ENCODE results near the gene SLC35F3. TPM values are rescaled to one million over a fixed set of nuclear protein-coding genes. Genes with fewer than 3 reads are reported as not detected.
"Not testable (repeated sequence)": the region's sequence is repeated elsewhere in the genome, so short reads cannot be mapped to it uniquely, and the experiment has no call there.

Gene SLC35F3
- total RNA-seq, 2 experiments from 2014 or later, result 7.5 to 8.1 TPM

- peaks cover 1% of the 10 kb centered on the region for H3K4me1 Mint-ChIP-seq
- no peak overlapping the region for H3K27ac Mint-ChIP-seq
- no peak overlapping the region for H3K4me3 Mint-ChIP-seq
- DNase-seq, result no peak
- no peaks in the 10 kb centered on the region for H3K9me3 Mint-ChIP-seq
- H3K36me3 Mint-ChIP-seq, result no peaks in the 10 kb centered on the region
- peaks cover 5% of the 10 kb centered on the region for H3K27me3 Mint-ChIP-seq
These were observed 204.4 kb downstream of the SLC35F3 start for GRCh38 chr1:234108921-234109320.

DNA sequence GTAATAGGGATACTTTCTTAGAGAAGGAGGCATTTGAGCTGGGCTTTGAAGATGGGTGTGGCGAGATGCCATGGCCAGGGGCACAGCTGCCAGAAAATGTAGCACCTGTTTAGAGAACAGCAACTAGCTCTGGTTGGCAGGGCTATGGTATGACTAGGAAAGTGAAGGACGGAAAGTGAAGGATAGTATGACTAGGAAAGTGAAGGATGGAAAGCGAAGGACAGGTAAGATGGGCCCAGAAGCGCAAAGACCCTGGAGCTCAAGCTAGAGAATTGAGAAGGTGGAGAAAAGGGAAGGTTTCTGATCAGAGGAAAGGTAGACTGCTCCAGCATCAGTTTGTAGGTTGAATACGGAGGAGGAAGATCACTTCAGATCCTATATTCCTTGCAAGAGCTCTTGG is 205.4 kb downstream of the SLC35F3 start:
- Mint-ChIP-seq H3K9me3 (no peaks in the 10 kb centered on the region), H3K4me3 (no peak overlapping the region), H3K27me3 (peaks cover 14% of the 10 kb centered on the region), H3K27ac (no peak overlapping the region), H3K4me1 (peaks cover 3% of the 10 kb centered on the region), H3K36me3 (no peaks in the 10 kb centered on the region)
- DNase-seq, result no peak

- Mint-ChIP-seq H3K4me3 (no peak overlapping the region), H3K36me3 (no peaks in the 10 kb centered on the region), H3K27me3 (peaks cover 27% of the 10 kb centered on the region), H3K4me1 (peaks cover 7% of the 10 kb centered on the region), H3K9me3 (no peaks in the 10 kb centered on the region), H3K27ac (no peak overlapping the region)
- DNase-seq, result no peak
These were observed 207.1 kb downstream of the SLC35F3 start for GRCh38 chr1:234111458-234112142.

- no peaks in the 10 kb centered on the region for H3K36me3 Mint-ChIP-seq
- DNase-seq, result no peak
- peak overlapping the region; percentile 63 for H3K4me3 Mint-ChIP-seq
- H3K27ac Mint-ChIP-seq, result no peak overlapping the region
- peaks cover 27% of the 10 kb centered on the region for H3K27me3 Mint-ChIP-seq
- no peaks in the 10 kb centered on the region for H3K9me3 Mint-ChIP-seq
- H3K4me1 Mint-ChIP-seq, result peaks cover 6% of the 10 kb centered on the region
These were observed 210.3 kb downstream of the SLC35F3 start for GRCh38 chr1:234114648-234115307.

- Mint-ChIP-seq H3K27ac (no peak overlapping the region), H3K36me3 (no peaks in the 10 kb centered on the region), H3K4me1 (peaks cover 6% of the 10 kb centered on the region), H3K4me3 (no peak overlapping the region), H3K9me3 (no peaks in the 10 kb centered on the region), H3K27me3 (peaks cover 24% of the 10 kb centered on the region)
- no peak for DNase-seq
These were observed 214.4 kb downstream of the SLC35F3 start for GRCh38 chr1:234118911-234119310.

- peaks cover 6% of the 10 kb centered on the region for H3K4me1 Mint-ChIP-seq
- H3K9me3 Mint-ChIP-seq, result no peaks in the 10 kb centered on the region
- H3K27me3 Mint-ChIP-seq, result peaks cover 24% of the 10 kb centered on the region
- no peak overlapping the region for H3K4me3 Mint-ChIP-seq
- H3K27ac Mint-ChIP-seq, result no peak overlapping the region
- DNase-seq, result no peak
- no peaks in the 10 kb centered on the region for H3K36me3 Mint-ChIP-seq
These were observed 215.0 kb downstream of the SLC35F3 start for GRCh38 chr1:234119431-234119830.

- no peaks in the 10 kb centered on the region for H3K36me3 Mint-ChIP-seq
- no peak overlapping the region for H3K4me3 Mint-ChIP-seq
- H3K27ac Mint-ChIP-seq, result no peak overlapping the region
- peaks cover 20% of the 10 kb centered on the region for H3K27me3 Mint-ChIP-seq
- H3K9me3 Mint-ChIP-seq, result no peaks in the 10 kb centered on the region
- no peaks in the 10 kb centered on the region for H3K4me1 Mint-ChIP-seq
- DNase-seq, result no peak
These were observed 216.0 kb downstream of the SLC35F3 start for GRCh38 chr1:234120327-234120944.

- H3K4me3 Mint-ChIP-seq, H3K27ac Mint-ChIP-seq, H3K36me3 Mint-ChIP-seq, H3K9me3 Mint-ChIP-seq, DNase-seq, H3K4me1 Mint-ChIP-seq: not testable (repeated sequence)
- H3K27me3 Mint-ChIP-seq, result peaks cover 25% of the 10 kb centered on the region
These were observed 217.2 kb downstream of the SLC35F3 start for GRCh38 chr1:234121659-234122058.

DNA sequence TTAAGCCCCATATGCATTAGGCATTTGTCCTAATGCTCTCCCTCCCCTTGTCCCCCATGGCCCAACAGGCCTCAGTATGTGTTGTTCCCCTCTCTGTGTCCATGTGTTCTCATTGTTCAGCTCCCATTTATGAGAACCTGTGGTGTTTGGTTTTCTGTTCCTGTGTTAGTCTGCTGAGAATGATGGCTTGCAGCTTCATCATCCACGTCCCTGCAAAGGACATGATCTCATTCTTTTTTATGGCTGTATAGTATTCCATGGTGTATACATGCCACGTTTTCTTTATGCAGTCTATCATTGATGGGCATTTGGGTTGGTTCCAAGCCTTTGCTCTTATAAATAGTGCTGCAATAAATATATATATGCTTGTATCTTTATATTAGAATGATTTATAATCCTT is 218.1 kb downstream of the SLC35F3 start:
- H3K27me3 Mint-ChIP-seq, result peaks cover 25% of the 10 kb centered on the region
- DNase-seq, H3K4me3 Mint-ChIP-seq, H3K36me3 Mint-ChIP-seq, H3K9me3 Mint-ChIP-seq, H3K27ac Mint-ChIP-seq, H3K4me1 Mint-ChIP-seq: not testable (repeated sequence)

GRCh38 chr1:234123867-234124266 is 219.4 kb downstream of the SLC35F3 start:
- H3K27ac Mint-ChIP-seq, result no peak overlapping the region
- no peak for DNase-seq
- H3K27me3 Mint-ChIP-seq, result peaks cover 25% of the 10 kb centered on the region
- H3K4me3 Mint-ChIP-seq, result no peak overlapping the region
- no peaks in the 10 kb centered on the region for H3K4me1 Mint-ChIP-seq
- H3K36me3 Mint-ChIP-seq, result no peaks in the 10 kb centered on the region
- no peaks in the 10 kb centered on the region for H3K9me3 Mint-ChIP-seq

DNA sequence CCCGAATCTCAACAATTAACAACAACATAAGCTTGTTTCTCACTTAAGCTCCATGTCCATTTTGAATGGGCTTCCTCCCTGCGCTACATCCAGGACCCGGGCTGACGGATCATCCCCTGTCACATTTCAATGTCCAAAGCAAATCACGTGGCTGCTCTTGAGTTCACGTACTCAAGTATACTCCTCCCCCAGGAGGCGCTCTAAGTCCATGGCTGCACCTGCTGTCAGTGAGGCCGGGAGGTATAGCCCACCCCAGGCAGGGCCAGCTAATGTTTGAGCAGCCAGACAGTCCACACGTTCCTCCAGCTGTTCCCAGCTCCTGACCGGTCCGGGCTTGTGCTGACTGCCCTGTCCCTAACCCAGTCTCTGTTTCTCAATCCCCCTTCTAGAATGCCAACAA is 220.8 kb downstream of the SLC35F3 start:
- DNase-seq, result peak; percentile 51
- Mint-ChIP-seq H3K9me3 (no peaks in the 10 kb centered on the region), H3K4me3 (no peak overlapping the region), H3K36me3 (no peaks in the 10 kb centered on the region), H3K27me3 (peaks cover 25% of the 10 kb centered on the region), H3K27ac (no peak overlapping the region), H3K4me1 (no peaks in the 10 kb centered on the region)

DNA sequence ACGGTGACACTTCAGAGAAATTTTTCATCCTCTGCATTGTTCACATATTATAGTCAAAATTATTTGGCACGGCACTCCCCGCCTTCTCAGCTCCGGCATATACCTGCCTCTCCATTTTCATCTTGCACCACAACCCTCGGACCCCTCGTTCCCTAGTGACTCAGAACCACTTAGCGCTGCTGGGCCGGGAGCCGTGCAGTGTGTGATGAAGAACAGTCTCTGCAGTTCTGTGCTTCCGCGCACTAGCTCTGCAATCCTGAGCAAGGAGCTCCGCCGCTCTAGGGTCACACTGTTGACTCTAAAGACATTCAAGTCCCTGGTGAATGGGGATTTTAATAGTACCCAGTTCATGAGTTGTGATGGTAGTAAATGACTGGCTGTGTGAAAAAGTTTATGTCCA is 221.2 kb downstream of the SLC35F3 start:
- DNase-seq, result no peak
- no peaks in the 10 kb centered on the region for H3K9me3 Mint-ChIP-seq
- H3K4me3 Mint-ChIP-seq, result no peak overlapping the region
- H3K36me3 Mint-ChIP-seq, result no peaks in the 10 kb centered on the region
- H3K27ac Mint-ChIP-seq, result no peak overlapping the region
- no peaks in the 10 kb centered on the region for H3K4me1 Mint-ChIP-seq
- peaks cover 25% of the 10 kb centered on the region for H3K27me3 Mint-ChIP-seq

GRCh38 chr1:234127026-234127671 is 222.7 kb downstream of the SLC35F3 start:
- no peak overlapping the region for H3K4me3 Mint-ChIP-seq
- H3K27ac Mint-ChIP-seq, result no peak overlapping the region
- peaks cover 25% of the 10 kb centered on the region for H3K27me3 Mint-ChIP-seq
- no peak for DNase-seq
- no peaks in the 10 kb centered on the region for H3K4me1 Mint-ChIP-seq
- no peaks in the 10 kb centered on the region for H3K36me3 Mint-ChIP-seq
- no peaks in the 10 kb centered on the region for H3K9me3 Mint-ChIP-seq

DNA sequence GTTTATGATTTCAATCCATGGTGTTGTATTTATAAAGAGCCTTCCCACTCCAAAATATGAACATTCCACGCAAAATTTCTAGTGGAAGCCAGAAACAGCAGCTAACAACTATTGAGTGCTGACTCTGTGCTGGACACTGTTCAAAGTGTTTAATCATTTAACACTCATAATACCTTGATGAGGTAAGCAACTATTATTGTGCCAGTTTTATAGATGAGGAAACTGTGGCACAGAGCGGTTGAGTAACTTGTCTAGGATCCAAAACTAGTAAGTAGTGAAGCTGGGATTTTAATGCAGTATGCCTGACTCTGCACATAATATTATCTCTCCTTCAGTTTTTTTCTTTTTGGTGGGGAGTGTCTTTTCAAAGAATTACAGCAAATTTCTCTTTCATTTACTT is 228.3 kb downstream of the SLC35F3 start:
- peaks cover 7% of the 10 kb centered on the region for H3K27me3 Mint-ChIP-seq
- H3K27ac Mint-ChIP-seq, result no peak overlapping the region
- DNase-seq, result no peak
- no peaks in the 10 kb centered on the region for H3K4me1 Mint-ChIP-seq
- no peaks in the 10 kb centered on the region for H3K9me3 Mint-ChIP-seq
- H3K36me3 Mint-ChIP-seq, result no peaks in the 10 kb centered on the region
- no peak overlapping the region for H3K4me3 Mint-ChIP-seq

DNA sequence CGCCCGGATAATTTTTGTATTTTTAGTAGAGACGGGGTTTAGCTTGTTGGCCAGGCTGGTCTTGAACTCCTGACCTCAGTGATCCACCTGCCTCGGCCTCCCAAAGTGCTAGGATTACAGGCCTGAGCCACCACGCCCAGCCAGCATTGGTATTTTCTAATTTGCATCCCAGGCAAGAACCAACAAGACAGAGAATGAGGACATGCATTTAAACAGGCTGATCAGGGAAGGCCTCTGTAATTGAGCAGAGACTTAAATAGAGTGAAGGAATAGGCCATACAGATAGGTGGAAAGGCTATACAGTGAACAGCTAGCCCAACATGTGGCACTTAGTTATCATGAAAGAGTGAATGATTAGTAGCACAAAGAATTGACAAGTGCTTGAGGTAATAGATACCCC is 230.4 kb downstream of the SLC35F3 start:
- Mint-ChIP-seq H3K4me1 (no peaks in the 10 kb centered on the region), H3K36me3 (no peaks in the 10 kb centered on the region), H3K4me3 (no peak overlapping the region), H3K27me3 (peaks cover 9% of the 10 kb centered on the region), H3K9me3 (no peaks in the 10 kb centered on the region), H3K27ac (no peak overlapping the region)
- no peak for DNase-seq

Data from activated naive CD8-positive, alpha-beta T cell treated with anti-CD3 and anti-CD28 coated beads for 36 hours (primary cell).